GM23338 (cell line): ENCODE measurements around the gene UBE3B. TPM values are rescaled to one million over a fixed set of nuclear protein-coding genes. Genes with fewer than 3 reads are reported as not detected.

Source experiments
- ATAC-seq: fragments of 200-7000 bp; cut with Tn5 transposase; 3 replicates; pipeline ENCODE4 v1.9.1; 2020
- DNase-seq: peaks from one replicate; pipeline ENCODE4 v3.0.0-alpha.2; 2015; ENCODE audit warnings: low spot score
- H2AFZ ChIP-seq: fragments of 200-600 bp; sonication (generic); 2 replicates; pipeline ENCODE4 v1.8.0; 2016; ENCODE audit warnings: antibody characterized with exemption, mild to moderate bottlenecking, moderate library complexity
- H3F3A ChIP-seq: fragments of 200-600 bp; sonication (generic); replicated peaks from 2 replicates; pipeline ENCODE4 v1.8.0; 2017; ENCODE audit warnings: antibody characterized with exemption, mixed run types, low read depth
- H3K27ac ChIP-seq: fragments of 200-600 bp; sonication (generic); 2 replicates; pipeline ENCODE4 v1.6.1; 2016; ENCODE audit warnings: low read depth
- H3K27me3 ChIP-seq: fragments of 200-600 bp; sonication (generic); 2 replicates; pipeline ENCODE4 v1.8.0; 2016; ENCODE audit warnings: mild to moderate bottlenecking, mixed run types, moderate library complexity; ENCODE audit not compliant: insufficient read depth
- H3K36me3 ChIP-seq: fragments of 200-600 bp; sonication (generic); 2 replicates; pipeline ENCODE4 v1.8.0; 2016; ENCODE audit warnings: mild to moderate bottlenecking; ENCODE audit not compliant: insufficient read depth
- H3K4me1 ChIP-seq: fragments of 200-600 bp; sonication (generic); 2 replicates; pipeline ENCODE4 v1.8.0; 2016; ENCODE audit warnings: mild to moderate bottlenecking, moderate library complexity; ENCODE audit not compliant: insufficient read depth
- H3K4me2 ChIP-seq: fragments of 200-600 bp; sonication (generic); 2 replicates; pipeline ENCODE4 v1.7.1; 2017; ENCODE audit warnings: mixed run types
- H3K4me3 ChIP-seq: fragments of 200-600 bp; sonication (generic); 2 replicates; pipeline ENCODE4 v1.6.1; 2016; ENCODE audit warnings: mixed run types
- H3K79me2 ChIP-seq: fragments of 200-600 bp; sonication (generic); replicated peaks from 2 replicates; pipeline ENCODE4 v1.8.0; 2017; ENCODE audit warnings: mild to moderate bottlenecking; ENCODE audit not compliant: insufficient read depth
- H3K9me2 ChIP-seq: fragments of 200-600 bp; sonication (generic); 2 replicates; pipeline ENCODE4 v1.8.0; 2017; ENCODE audit not compliant: insufficient read depth
- H4K20me1 ChIP-seq: fragments of 200-600 bp; sonication (generic); replicated peaks from 2 replicates; pipeline ENCODE4 v1.8.0; 2017; ENCODE audit warnings: mild to moderate bottlenecking; ENCODE audit not compliant: insufficient read depth
- H3K27ac Mint-ChIP-seq: 2 replicates; pipeline ENCODE4 v1.8.0; 2020; ENCODE audit warnings: inconsistent platforms, mild to moderate bottlenecking, moderate library complexity, mixed read lengths
- H3K27me3 Mint-ChIP-seq: 3 replicates; pipeline ENCODE4 v1.8.0; 2022; ENCODE audit warnings: low read depth, mild to moderate bottlenecking, moderate library complexity, mixed read lengths, inconsistent platforms; ENCODE audit not compliant: insufficient read depth, poor library complexity
- H3K36me3 Mint-ChIP-seq: 3 replicates; pipeline ENCODE4 v1.8.0; 2021; ENCODE audit warnings: low read depth, mild to moderate bottlenecking, inconsistent platforms, moderate library complexity, mixed read lengths
- H3K4me1 Mint-ChIP-seq: 3 replicates; pipeline ENCODE4 v1.8.0; 2020; ENCODE audit warnings: mild to moderate bottlenecking, inconsistent platforms, mixed read lengths
- H3K4me3 Mint-ChIP-seq: 3 replicates; pipeline ENCODE4 v1.8.0; 2021; ENCODE audit warnings: moderate library complexity, mild to moderate bottlenecking, inconsistent platforms, mixed read lengths
- H3K9me3 Mint-ChIP-seq: 3 replicates; pipeline ENCODE4 v1.8.0; 2020; ENCODE audit warnings: moderate library complexity, mild to moderate bottlenecking, inconsistent platforms, mixed read lengths
- CTCF ChIP-seq, 2 experiments: fragments of 200-600 bp in 1 of 2; sonication (generic) in 1 of 2; conservative IDR thresholded peaks; 2 replicates each; pipeline versions ENCODE4 v1.5.1 to v1.6.1; 2016 to 2017; ENCODE audit warnings: antibody characterized with exemption in 2 of 2, low read depth in 2 of 2, mild to moderate bottlenecking in 2 of 2, moderate library complexity in 1 of 2
- EZH2 ChIP-seq: fragments of 200-600 bp; sonication (generic); IDR thresholded peaks from one replicate; pipeline ENCODE4 v1.8.0; 2017; ENCODE audit warnings: antibody characterized with exemption, mild to moderate bottlenecking, low read depth; ENCODE audit not compliant: unreplicated experiment
- EZH2phosphoT487 ChIP-seq: fragments of 200-600 bp; sonication (generic); IDR thresholded peaks from one replicate; pipeline ENCODE4 v1.8.1; 2018; ENCODE audit warnings: antibody characterized with exemption; ENCODE audit not compliant: unreplicated experiment
- JUNB ChIP-seq: IDR thresholded peaks from one replicate; pipeline ENCODE4 v1.6.1; 2016; ENCODE audit warnings: antibody characterized with exemption; ENCODE audit not compliant: unreplicated experiment
- NANOG ChIP-seq: IDR thresholded peaks from 2 replicates; pipeline ENCODE4 v1.6.1; 2016; ENCODE audit warnings: antibody characterized with exemption, borderline replicate concordance
- POLR2AphosphoS5 ChIP-seq: IDR thresholded peaks from 2 replicates; pipeline ENCODE4 v1.6.1; 2016; ENCODE audit warnings: antibody characterized with exemption, low read depth
- STAT1 ChIP-seq: IDR thresholded peaks from one replicate; pipeline ENCODE4 v1.6.1; 2016; ENCODE audit warnings: antibody characterized with exemption; ENCODE audit not compliant: unreplicated experiment
- ZNF114 ChIP-seq: fragments of 250-450 bp; sonication (Bioruptor Pico); IDR thresholded peaks from 2 replicates; pipeline ENCODE4 v1.5.0; 2020; ENCODE audit warnings: mild to moderate bottlenecking, moderate library complexity
- ZNF331 ChIP-seq: fragments of 250-450 bp; sonication (Bioruptor Pico); IDR thresholded peaks from 2 replicates; pipeline ENCODE4 v1.5.0; 2020; ENCODE audit warnings: low read depth, mild to moderate bottlenecking, moderate library complexity
- polyA plus RNA-seq: library from polyadenylated mRNA; unstranded; fragments of >200 nt; fragmentation: Nextera tagmentation; extraction: Ambion mirVana; gene quantifications from 2 replicates; pipeline ENCODE4 v1.2.1, GENCODE V29; 2016
- total RNA-seq: library from RNA; depleted of rRNA; stranded (reverse); fragments of >200 nt; shearing (Covaris generic); gene quantifications from 2 replicates; pipeline ENCODE4 v1.2.3, GENCODE V29; 2014
- TF ChIP-seq, protein P1 (sequence below): IDR thresholded peaks from one replicate; pipeline ENCODE4 v1.6.1; 2018; ENCODE audit warnings: antibody characterized with exemption; ENCODE audit not compliant: unreplicated experiment
- TF ChIP-seq, protein P2 (sequence below): IDR thresholded peaks from 2 replicates; pipeline ENCODE4 v1.6.1; 2016; ENCODE audit warnings: antibody characterized with exemption

UBE3B gene
- total and polyA plus RNA-seq, 2 experiments from 2014 or later, result 20.8 TPM

DNA sequence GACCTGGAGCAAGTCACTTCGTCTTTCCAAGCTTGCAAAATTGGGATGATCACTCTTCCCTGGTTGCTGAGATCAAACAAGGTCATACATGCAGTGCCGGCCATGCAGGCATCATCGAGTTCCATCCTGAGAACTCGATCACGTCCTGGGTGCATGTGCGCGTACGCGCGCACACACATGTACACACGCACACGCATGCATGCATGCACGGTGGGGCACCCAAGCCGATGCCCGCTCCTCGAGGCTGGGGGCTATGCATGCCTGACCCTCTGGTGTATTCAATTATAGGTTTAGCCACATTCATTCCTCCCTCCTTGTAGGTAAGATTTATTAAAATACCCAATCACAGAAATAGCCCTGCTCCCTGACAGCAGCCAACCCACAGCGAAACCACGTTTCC lies 69.9 kb downstream of the UBE3B start:
- H2AFZ ChIP-seq, result no peak overlapping the region
- DNase-seq, result no peak
- H3K9me2 ChIP-seq, result no peaks in the 10 kb centered on the region
- Mint-ChIP-seq H3K4me1 (no peaks in the 10 kb centered on the region; the same call in 2 of the 3 replicates), H3K9me3 (no peaks in the 10 kb centered on the region), H3K36me3 (no peaks in the 10 kb centered on the region), H3K27me3 (peaks cover 7% of the 10 kb centered on the region), H3K4me3 (no peak overlapping the region), H3K27ac (no peak overlapping the region)
- H3K4me2 ChIP-seq, result no peak overlapping the region
- TF ChIP-seq STAT1, result no peak
- no peak for TF ChIP-seq CTCF (conservative IDR thresholded peaks at IDR 0.05; ENCODE audit: low read depth in 2 of 2)
- TF ChIP-seq, protein P1, sequence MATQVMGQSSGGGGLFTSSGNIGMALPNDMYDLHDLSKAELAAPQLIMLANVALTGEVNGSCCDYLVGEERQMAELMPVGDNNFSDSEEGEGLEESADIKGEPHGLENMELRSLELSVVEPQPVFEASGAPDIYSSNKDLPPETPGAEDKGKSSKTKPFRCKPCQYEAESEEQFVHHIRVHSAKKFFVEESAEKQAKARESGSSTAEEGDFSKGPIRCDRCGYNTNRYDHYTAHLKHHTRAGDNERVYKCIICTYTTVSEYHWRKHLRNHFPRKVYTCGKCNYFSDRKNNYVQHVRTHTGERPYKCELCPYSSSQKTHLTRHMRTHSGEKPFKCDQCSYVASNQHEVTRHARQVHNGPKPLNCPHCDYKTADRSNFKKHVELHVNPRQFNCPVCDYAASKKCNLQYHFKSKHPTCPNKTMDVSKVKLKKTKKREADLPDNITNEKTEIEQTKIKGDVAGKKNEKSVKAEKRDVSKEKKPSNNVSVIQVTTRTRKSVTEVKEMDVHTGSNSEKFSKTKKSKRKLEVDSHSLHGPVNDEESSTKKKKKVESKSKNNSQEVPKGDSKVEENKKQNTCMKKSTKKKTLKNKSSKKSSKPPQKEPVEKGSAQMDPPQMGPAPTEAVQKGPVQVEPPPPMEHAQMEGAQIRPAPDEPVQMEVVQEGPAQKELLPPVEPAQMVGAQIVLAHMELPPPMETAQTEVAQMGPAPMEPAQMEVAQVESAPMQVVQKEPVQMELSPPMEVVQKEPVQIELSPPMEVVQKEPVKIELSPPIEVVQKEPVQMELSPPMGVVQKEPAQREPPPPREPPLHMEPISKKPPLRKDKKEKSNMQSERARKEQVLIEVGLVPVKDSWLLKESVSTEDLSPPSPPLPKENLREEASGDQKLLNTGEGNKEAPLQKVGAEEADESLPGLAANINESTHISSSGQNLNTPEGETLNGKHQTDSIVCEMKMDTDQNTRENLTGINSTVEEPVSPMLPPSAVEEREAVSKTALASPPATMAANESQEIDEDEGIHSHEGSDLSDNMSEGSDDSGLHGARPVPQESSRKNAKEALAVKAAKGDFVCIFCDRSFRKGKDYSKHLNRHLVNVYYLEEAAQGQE, result no peak
- H3K27me3 ChIP-seq, result no peaks in the 10 kb centered on the region
- H3K27ac ChIP-seq, result no peak overlapping the region
- H3F3A ChIP-seq, result no peaks in the 10 kb centered on the region
- H3K36me3 ChIP-seq, result no peaks in the 10 kb centered on the region
- no peaks in the 10 kb centered on the region for H4K20me1 ChIP-seq
- H3K4me1 ChIP-seq, result no peaks in the 10 kb centered on the region
- H3K4me3 ChIP-seq, result no peak overlapping the region
- no peaks in the 10 kb centered on the region for H3K79me2 ChIP-seq
- no peak for ATAC-seq

DNA sequence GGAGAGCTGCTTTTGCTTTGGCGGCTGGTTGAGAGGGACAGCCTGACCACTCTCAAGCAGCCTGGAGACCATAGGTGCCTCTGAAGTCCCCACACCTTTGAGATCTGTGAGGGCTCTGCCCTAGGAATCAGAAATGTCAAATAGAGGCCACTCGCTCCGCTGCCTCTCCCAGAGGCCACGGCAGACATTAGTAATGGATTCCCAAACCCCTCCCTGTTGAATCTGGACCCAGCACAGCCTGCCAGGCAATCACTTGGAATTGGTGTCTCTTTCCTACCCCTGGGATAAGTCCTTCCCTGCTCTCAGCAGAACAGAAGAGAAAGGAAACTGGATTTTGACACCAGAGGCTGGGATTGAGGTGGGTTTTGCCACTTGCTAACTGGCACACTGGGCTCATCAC lies 70.8 kb downstream of the UBE3B start:
- Histone ChIP-seq H3K4me1 (no peaks in the 10 kb centered on the region), H3F3A (no peaks in the 10 kb centered on the region), H2AFZ (no peak overlapping the region), H3K27ac (no peak overlapping the region), H3K9me2 (no peaks in the 10 kb centered on the region), H4K20me1 (no peaks in the 10 kb centered on the region), H3K4me3 (no peak overlapping the region), H3K36me3 (no peaks in the 10 kb centered on the region), H3K79me2 (no peaks in the 10 kb centered on the region), H3K4me2 (no peak overlapping the region), H3K27me3 (no peaks in the 10 kb centered on the region)
- Mint-ChIP-seq H3K27me3 (peaks cover 7% of the 10 kb centered on the region), H3K27ac (no peak overlapping the region), H3K36me3 (no peaks in the 10 kb centered on the region), H3K4me3 (no peak overlapping the region), H3K9me3 (no peaks in the 10 kb centered on the region), H3K4me1 (no peaks in the 10 kb centered on the region; the same call in 2 of the 3 replicates)
- no peak for ATAC-seq
- no peak for DNase-seq
- TF ChIP-seq, protein P2, sequence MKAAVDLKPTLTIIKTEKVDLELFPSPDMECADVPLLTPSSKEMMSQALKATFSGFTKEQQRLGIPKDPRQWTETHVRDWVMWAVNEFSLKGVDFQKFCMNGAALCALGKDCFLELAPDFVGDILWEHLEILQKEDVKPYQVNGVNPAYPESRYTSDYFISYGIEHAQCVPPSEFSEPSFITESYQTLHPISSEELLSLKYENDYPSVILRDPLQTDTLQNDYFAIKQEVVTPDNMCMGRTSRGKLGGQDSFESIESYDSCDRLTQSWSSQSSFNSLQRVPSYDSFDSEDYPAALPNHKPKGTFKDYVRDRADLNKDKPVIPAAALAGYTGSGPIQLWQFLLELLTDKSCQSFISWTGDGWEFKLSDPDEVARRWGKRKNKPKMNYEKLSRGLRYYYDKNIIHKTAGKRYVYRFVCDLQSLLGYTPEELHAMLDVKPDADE, result no peak
- TF ChIP-seq NANOG, result no peak
- TF ChIP-seq ZNF331, result no peak
- no peak for TF ChIP-seq EZH2
- no peak for TF ChIP-seq POLR2AphosphoS5
- TF ChIP-seq, protein P1, result no peak
- no peak for TF ChIP-seq STAT1
- TF ChIP-seq JUNB, result no peak
- TF ChIP-seq EZH2phosphoT487, result no peak
- no peak for TF ChIP-seq CTCF (conservative IDR thresholded peaks at IDR 0.05; ENCODE audit: low read depth in 2 of 2)
- no peak for TF ChIP-seq ZNF114 (CRISPR knock-in tag)
